Coronary artery (tissue), 2 donors: ENCODE measurements around the gene ABCD2.

ENCODE experiments used
- DNase-seq: peaks from one replicate; pipeline ENCODE4 v3.0.0-alpha.2; 2017; ENCODE audit warnings: low spot score
- H3K27ac ChIP-seq, 2 donors: fragments of 200-600 bp; sonication (generic); one replicate each; pipeline ENCODE4 v1.5.1; 2016 to 2019
- H3K4me3 ChIP-seq: fragments of 200-600 bp; sonication (generic); 2 replicates; pipeline ENCODE4 v1.5.1; 2016; ENCODE audit warnings: mild to moderate bottlenecking, moderate library complexity
- CTCF ChIP-seq: fragments of 200-600 bp; sonication (generic); IDR thresholded peaks from one replicate; pipeline ENCODE4 v1.5.1; 2019; ENCODE audit warnings: antibody characterized with exemption

The ABCD2 gene

GRCh38 chr12:39613525-39613924 lies 6.1 kb downstream of the ABCD2 start:
- H3K4me3 ChIP-seq, result no peak overlapping the region
- no peak for TF ChIP-seq CTCF
- H3K27ac ChIP-seq, result no peak overlapping the region
- no peak for DNase-seq

GRCh38 chr12:39612250-39612649 lies 7.4 kb downstream of the ABCD2 start:
- no peak for TF ChIP-seq CTCF
- no peak for DNase-seq
- Histone ChIP-seq H3K4me3 (no peak overlapping the region), H3K27ac (no peak overlapping the region)

- no peak for DNase-seq
- no peak for TF ChIP-seq CTCF
- H3K4me3 ChIP-seq, result no peak overlapping the region
- H3K27ac ChIP-seq, result no peak overlapping the region
Measured at GRCh38 chr12:39611818-39612217, 7.8 kb downstream of the ABCD2 start.

- Histone ChIP-seq H3K4me3 (no peak overlapping the region), H3K27ac (no peak overlapping the region)
- DNase-seq, result no peak
- no peak for TF ChIP-seq CTCF
Measured at GRCh38 chr12:39610436-39611025, 9.1 kb downstream of the ABCD2 start.

- TF ChIP-seq CTCF, result no peak
- H3K27ac ChIP-seq, result no peak overlapping the region
- no peak for DNase-seq
- H3K4me3 ChIP-seq, result no peak overlapping the region
Measured at GRCh38 chr12:39606712-39607423, 12.7 kb downstream of the ABCD2 start.

GRCh38 chr12:39605996-39606395 lies 13.6 kb downstream of the ABCD2 start:
- no peak overlapping the region for H3K4me3 ChIP-seq
- no peak for TF ChIP-seq CTCF
- DNase-seq, result no peak
- H3K27ac ChIP-seq, result no peak overlapping the region

- no peak overlapping the region for H3K4me3 ChIP-seq
- DNase-seq, result no peak
- no peak for TF ChIP-seq CTCF
- H3K27ac ChIP-seq, result no peak overlapping the region
Measured at GRCh38 chr12:39605501-39605900, 14.1 kb downstream of the ABCD2 start.
